NCI-H510A (cell line): Measurements from ENCODE around the gene BPIFB1.

Experiments
- DNase-seq: peaks from one replicate; lab custom pipeline; 2025; lab: John Stamatoyannopoulos, UW

Gene BPIFB1

GRCh38 chr20:33328157-33329137 is 45.4 kb downstream of the BPIFB1 start:
- DNase-seq = peak; percentile 22

GRCh38 chr20:33332905-33333456 is 50.0 kb downstream of the BPIFB1 start:
- no peak for DNase-seq

GRCh38 chr20:33333616-33334015 is 50.6 kb downstream of the BPIFB1 start:
- no peak for DNase-seq

GRCh38 chr20:33334111-33334510 is 51.1 kb downstream of the BPIFB1 start:
- no peak for DNase-seq

- no peak for DNase-seq
Observed at GRCh38 chr20:33336375-33336774, 53.4 kb downstream of the BPIFB1 start.

GRCh38 chr20:33337119-33337518 is 54.1 kb downstream of the BPIFB1 start:
- DNase-seq = no peak

- no peak for DNase-seq
Observed at GRCh38 chr20:33337531-33338165, 54.6 kb downstream of the BPIFB1 start.

- no peak for DNase-seq
Observed at GRCh38 chr20:33338467-33339258, 55.6 kb downstream of the BPIFB1 start.

- DNase-seq = no peak
Observed at GRCh38 chr20:33339515-33340058, 56.6 kb downstream of the BPIFB1 start.

- DNase-seq = no peak
Observed at GRCh38 chr20:33343521-33343920, 60.5 kb downstream of the BPIFB1 start.

- no peak for DNase-seq
Observed at GRCh38 chr20:33345342-33345741, 62.3 kb downstream of the BPIFB1 start.

GRCh38 chr20:33348136-33348937 is 65.3 kb downstream of the BPIFB1 start:
- DNase-seq = no peak

- no peak for DNase-seq
Observed at GRCh38 chr20:33349493-33349892, 66.5 kb downstream of the BPIFB1 start.

- DNase-seq = no peak
Observed at GRCh38 chr20:33351696-33352095, 68.7 kb downstream of the BPIFB1 start.

GRCh38 chr20:33352258-33353012 is 69.4 kb downstream of the BPIFB1 start:
- no peak for DNase-seq

- DNase-seq = no peak
Observed at GRCh38 chr20:33353013-33353402, 70.0 kb downstream of the BPIFB1 start.
